Astrocyte of the hippocampus (primary cell): ENCODE data around the gene WDR93.
"Not testable (repeated sequence)": the region's sequence is repeated elsewhere in the genome, so short reads cannot be mapped to it uniquely, and the experiment has no call there.

Experiments
- DNase-seq: peaks from one replicate; pipeline ENCODE4 v3.0.0; 2011; ENCODE audit warnings: low read depth, low spot score

WDR93 gene

GRCh38 chr15:89769366-89769765, 78.8 kb downstream of the WDR93 start:
- DNase-seq = no peak

GRCh38 chr15:89770041-89770440, 79.4 kb downstream of the WDR93 start:
- DNase-seq = peak; percentile 41

- DNase-seq = peak; percentile 26
These were observed 82.4 kb downstream of the WDR93 start for GRCh38 chr15:89772932-89773583.

- no peak for DNase-seq
These were observed 83.9 kb downstream of the WDR93 start for GRCh38 chr15:89774492-89774891.

DNA sequence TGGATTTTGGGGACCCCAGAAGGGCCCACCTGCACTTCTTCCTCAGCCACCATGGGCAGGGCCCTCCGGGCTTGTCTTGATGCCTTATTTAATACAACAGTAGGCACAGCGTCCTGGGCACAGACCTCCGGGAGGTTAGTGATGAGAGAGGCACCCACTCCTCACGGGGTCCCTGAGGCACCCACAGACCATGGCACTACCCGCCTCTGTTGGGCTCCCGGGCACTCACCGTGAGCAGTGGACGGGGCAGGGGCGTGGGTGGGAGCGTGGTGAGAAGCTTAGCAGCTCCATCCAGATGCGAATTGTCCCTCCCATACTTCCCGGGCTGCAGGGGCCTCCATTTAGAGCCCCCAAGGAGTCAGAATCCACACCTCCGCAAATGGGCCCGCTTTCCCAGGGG, 85.2 kb downstream of the WDR93 start:
- no peak for DNase-seq

DNA sequence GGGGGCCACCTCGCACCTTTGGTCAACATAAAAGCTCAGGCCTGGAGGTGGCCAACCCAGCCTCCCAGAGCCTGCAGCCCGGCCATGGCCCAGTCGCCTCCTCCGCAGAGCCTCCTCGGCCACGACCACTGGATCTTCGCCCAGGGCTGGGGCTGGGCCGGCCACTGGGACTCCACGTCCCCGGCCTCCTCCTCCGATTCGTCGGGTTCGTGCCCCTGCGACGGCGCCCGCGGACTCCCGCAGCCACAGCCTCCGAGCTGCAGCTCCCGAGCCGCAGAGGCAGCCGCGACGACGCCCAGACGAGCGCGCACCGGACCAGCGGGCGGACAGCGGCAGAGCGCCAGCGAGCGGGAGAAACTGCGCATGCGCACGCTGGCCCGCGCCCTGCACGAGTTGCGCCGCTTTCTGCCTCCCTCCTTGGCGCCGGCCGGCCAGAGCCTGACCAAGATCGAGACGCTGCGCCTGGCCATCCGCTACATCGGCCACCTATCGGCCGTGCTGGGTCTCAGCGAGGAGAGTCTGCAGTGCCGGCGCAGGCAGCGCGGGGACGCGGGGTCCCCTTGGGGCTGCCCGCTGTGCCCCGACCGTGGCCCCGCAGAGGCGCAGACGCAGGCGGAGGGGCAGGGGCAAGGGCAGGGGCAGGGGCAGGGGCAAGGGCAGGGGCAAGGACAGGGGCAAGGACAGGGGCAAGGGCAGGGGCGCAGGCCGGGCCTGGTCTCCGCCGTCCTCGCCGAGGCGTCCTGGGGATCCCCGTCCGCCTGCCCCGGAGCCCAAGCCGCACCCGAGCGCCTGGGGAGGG, 85.9 kb downstream of the WDR93 start, which contains the start of gene MESP2:
MESP2 (plus strand) TSS at position 59 of the 799 bp plus-strand sequence; CDS start at position 85, 26 bp downstream.
- DNase-seq = peak; percentile 84

GRCh38 chr15:89777073-89777751, 86.6 kb downstream of the WDR93 start:
- no peak for DNase-seq

- DNase-seq = no peak
These were observed 87.3 kb downstream of the WDR93 start for GRCh38 chr15:89777782-89778380.

DNA sequence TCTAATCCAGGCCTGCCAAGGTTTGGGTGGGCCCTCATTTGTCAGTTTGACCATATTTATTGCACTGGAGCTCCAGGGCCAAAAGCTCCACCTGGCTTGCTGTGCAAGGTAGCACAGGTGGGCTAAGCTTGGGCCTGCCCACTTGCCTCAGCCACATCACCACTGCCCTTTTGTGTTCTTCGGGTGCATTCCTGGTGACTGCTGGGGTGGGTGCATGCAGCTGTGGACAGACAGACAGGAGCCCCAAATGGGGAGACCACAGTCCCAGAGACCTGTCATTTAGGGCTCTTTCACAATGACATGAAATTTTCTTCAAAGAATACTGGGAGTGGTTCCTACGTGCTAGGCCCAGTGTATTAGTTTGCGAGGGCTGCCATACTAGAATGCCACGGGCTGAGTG, 88.2 kb downstream of the WDR93 start:
- no peak for DNase-seq

DNA sequence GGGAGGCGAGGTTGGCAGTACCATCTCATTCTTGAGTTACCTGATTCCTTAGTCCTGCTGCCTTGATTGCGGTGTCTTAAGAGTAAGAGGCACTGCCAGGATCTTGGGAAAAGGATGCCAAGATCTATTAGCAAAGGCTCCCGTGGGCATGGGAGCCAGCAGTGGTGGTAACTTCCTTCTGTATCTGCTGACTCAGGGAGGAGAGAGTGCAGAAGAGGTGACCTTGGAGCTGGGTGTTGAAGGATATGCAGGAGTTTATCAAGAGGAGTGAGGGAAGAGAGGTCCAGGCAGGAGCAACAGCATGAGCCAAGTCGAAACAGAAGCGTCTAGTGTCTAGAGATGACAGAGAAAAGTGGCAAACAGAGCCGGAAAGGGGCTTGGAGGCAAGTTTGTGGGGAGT, 90.0 kb downstream of the WDR93 start:
- DNase-seq = no peak

DNA sequence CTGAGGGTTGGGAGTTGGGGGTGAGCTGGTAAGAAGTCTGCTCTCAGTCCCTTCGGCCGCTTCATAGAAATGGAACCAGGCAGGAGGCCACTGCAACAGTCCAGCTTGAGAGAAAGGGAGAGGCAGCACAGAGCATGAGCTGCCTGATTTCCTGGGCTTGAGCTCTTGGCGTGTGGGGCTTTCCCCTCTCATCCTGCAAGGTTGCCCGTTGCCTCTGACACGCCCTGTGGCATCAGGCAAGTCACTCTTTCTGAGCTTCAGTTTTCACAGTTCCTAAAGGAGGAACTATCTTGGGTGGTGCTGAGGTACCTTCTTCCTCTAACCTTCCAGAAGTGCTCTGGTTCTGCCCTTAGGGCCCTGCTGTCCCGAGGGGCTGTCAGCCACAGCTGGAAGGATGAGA, 90.4 kb downstream of the WDR93 start:
- DNase-seq = no peak

GRCh38 chr15:89781891-89782618, 91.4 kb downstream of the WDR93 start:
- peak; percentile 46 for DNase-seq

DNA sequence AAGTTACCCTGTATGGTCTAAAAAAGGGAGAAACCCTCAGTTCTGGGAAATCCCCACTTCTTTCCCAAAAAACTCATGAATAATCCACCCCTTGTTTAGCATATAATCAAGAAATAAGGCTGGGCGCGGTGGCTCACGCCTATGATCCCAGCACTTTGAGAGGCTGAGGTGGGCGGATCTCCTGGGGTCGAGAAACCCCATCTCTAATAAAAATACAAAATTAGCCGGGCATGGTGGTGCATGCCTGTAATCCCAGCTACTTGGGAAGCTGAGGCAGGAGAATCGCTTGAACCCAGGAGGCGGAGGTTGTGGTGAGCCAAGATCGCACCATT, 92.0 kb downstream of the WDR93 start:
- not testable (repeated sequence) for DNase-seq

GRCh38 chr15:89783111-89783860, 92.7 kb downstream of the WDR93 start:
- DNase-seq = no peak

GRCh38 chr15:89783861-89784685, 93.5 kb downstream of the WDR93 start:
- DNase-seq = no peak

- no peak for DNase-seq
These were observed 94.0 kb downstream of the WDR93 start for GRCh38 chr15:89784686-89784960.

DNA sequence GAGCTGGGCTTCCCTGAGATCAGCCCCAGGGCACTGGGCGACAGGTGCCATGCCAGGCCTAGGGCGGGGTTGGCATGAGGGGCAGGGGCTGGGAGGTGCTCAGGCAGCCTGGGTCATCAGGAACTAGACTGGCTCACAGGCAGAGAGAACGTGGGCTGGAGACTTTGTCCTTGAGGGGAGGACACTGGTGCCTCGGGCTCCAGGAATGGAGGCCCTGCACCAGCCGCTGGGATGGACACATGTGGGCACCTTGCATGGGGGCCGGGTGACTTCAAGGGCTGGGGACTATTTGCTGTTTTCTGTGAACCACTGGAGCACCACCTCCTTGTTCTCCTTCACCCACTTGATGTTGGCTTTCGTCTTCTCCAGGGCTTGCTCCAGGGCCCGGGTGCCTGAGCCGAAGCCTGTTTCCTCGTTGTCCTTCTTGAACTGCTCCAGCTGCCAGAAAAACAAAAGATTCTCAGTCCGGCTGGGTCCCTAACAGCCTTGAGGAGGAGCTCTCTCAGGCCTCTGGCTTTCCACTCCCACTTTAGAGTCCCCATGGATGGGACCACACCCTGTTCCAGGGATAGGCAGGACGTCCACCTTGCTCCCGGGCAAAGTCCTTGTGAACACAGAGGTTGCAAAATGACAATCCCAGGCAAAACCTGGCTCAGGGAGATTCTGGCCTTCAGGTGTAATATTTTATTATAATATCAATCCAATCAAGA, 94.6 kb downstream of the WDR93 start:
- no peak for DNase-seq

DNA sequence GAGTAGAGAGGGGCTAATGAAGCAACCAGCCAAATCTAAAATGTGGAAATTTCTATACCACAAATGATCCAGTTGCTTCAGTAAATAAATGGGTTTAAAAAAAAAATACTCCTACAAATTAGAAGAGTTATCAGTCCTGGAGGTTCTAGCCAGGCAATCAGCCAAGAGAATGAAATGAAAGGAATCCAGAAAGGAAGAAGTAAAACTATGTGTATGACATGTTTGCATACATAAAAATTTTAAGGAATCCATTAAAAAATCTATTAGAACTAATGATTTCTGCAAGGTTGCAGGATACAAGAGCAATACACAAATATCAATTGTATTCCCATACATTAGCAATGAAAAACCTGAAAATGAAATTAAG, 95.1 kb downstream of the WDR93 start:
- no peak for DNase-seq

DNA sequence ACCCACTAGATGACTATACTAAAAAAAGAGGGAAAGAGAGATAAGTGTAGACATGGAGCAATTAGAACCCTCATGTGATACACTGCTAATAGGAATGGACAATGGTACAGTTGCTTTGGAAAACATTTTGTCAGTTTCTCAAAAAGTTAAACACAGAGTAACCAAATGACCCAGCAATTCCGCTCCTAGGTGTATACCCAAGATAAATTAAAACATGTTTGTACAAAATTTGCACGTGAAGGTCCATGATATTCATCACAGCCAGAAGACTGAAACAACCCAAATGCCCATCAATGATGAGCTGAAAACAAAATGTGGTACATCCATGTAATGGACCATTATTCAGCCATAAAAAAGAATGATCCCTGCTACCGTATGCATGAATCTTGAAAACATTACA, 97.3 kb downstream of the WDR93 start:
- DNase-seq = no peak

DNA sequence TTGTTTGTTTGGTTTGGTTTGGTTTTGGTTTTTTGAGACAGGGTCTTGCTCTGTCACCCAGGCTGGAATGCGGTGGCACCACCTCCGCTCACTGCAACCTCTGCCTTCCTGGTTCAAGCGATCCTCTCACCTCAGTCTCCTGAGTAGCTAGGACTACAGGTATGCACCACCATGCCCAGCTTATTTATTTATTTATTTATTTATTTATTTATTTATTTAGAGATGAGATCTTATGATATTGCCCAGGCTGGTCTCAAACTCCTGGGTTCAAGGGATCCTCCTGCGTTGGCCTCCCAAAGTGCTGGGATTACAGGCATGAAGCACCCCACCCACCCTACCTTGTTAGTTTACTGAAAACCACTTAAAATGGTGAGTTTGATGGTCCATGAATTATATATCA, 98.0 kb downstream of the WDR93 start:
- not testable (repeated sequence) for DNase-seq
